ENCODE data around the gene ICAM1. TPM values are rescaled to one million over a fixed set of nuclear protein-coding genes. Genes with fewer than 3 reads are reported as not detected.

ICAM1 gene
- total and polyA plus RNA-seq, 2 of the 13 experiments (the other 11 are each of a cell fraction or from before 2014, with no cell fraction given), result 37.9 to 98.4 TPM

DNA sequence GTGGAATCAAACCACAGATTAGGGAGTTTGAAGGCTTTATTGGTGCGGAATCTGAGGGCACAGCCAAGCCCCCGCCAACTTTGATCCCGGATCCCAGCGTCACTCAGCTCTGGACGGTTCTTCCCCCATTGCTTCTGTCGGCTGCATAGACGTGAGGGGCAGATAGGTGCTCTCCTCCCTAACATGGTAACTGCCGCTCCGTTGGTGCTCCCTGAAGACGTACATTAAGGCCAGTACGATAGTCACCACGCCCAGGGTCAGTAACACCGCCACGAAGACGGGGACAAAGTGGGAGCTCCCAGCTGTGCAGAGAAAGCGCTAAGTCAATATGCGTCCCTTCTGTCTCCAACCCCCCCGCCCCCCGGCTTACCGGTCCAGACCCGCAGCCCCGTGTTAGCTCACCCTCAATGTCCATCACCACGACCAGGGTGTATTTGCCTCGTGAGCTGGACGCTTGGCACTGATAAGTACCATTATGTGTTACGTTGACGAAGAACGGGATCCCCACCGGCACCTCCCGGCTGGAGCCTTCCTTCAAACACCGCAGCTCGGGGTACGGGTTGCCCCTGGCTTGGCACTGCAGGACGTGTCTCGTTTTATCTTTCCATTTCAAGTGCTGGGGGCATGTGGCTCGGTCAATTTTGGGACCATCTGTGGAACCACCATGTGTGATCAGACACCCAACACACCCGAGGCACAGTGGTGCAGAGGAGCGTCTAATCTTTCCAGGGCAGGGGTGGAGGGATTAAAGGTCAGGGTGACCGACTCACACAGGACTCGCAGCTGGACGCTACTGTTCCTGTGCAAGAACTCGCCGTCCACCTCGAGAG lies 63.1 kb downstream of the ICAM1 start (continued):
- TF ChIP-seq, protein P1, sequence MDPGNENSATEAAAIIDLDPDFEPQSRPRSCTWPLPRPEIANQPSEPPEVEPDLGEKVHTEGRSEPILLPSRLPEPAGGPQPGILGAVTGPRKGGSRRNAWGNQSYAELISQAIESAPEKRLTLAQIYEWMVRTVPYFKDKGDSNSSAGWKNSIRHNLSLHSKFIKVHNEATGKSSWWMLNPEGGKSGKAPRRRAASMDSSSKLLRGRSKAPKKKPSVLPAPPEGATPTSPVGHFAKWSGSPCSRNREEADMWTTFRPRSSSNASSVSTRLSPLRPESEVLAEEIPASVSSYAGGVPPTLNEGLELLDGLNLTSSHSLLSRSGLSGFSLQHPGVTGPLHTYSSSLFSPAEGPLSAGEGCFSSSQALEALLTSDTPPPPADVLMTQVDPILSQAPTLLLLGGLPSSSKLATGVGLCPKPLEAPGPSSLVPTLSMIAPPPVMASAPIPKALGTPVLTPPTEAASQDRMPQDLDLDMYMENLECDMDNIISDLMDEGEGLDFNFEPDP (CRISPR knock-in tag; conservative IDR thresholded peaks at IDR 0.05), result no peak
- TF ChIP-seq ZNF577 (CRISPR knock-in tag; IDR thresholded peaks at IDR 0.05; ENCODE audit: borderline replicate concordance, low read depth), result no peak
- TF ChIP-seq SP140L (CRISPR knock-in tag; IDR thresholded peaks at IDR 0.05; ENCODE audit: borderline replicate concordance), result no peak
- TF ChIP-seq ZNF563 (CRISPR knock-in tag; IDR thresholded peaks at IDR 0.05), result peak; percentile 15; the same call in 1 of the 2 replicates
- 0 out of 2 replicates have a peak, but pooled peaks have one; percentile 33 for TF ChIP-seq RXRA (CRISPR knock-in tag; IDR thresholded peaks at IDR 0.05)
- TF ChIP-seq ZNF619 (CRISPR knock-in tag; IDR thresholded peaks at IDR 0.05), result no peak
- no peak for TF ChIP-seq ZNF430 (CRISPR knock-in tag; IDR thresholded peaks at IDR 0.05)
- TF ChIP-seq, protein P2, sequence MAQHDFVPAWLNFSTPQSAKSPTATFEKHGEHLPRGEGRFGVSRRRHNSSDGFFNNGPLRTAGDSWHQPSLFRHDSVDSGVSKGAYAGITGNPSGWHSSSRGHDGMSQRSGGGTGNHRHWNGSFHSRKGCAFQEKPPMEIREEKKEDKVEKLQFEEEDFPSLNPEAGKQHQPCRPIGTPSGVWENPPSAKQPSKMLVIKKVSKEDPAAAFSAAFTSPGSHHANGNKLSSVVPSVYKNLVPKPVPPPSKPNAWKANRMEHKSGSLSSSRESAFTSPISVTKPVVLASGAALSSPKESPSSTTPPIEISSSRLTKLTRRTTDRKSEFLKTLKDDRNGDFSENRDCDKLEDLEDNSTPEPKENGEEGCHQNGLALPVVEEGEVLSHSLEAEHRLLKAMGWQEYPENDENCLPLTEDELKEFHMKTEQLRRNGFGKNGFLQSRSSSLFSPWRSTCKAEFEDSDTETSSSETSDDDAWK (CRISPR knock-in tag; IDR thresholded peaks at IDR 0.05), result no peak
- no peak for TF ChIP-seq ZNF354B (CRISPR knock-in tag; IDR thresholded peaks at IDR 0.05)
- TF ChIP-seq NRL (CRISPR knock-in tag; IDR thresholded peaks at IDR 0.05; ENCODE audit: borderline replicate concordance), result 0 out of 2 replicates have a peak, but pooled peaks have one; percentile 4
- no peak for TF ChIP-seq ZFP41 (CRISPR knock-in tag; IDR thresholded peaks at IDR 0.05; ENCODE audit: borderline replicate concordance)
- TF ChIP-seq HNF4G (IDR thresholded peaks at IDR 0.05; ENCODE audit: borderline replicate concordance, low read depth, low read length), result peak; percentile 38; the same call in 1 of the 2 replicates
- TF ChIP-seq HNF4G (CRISPR knock-in tag; IDR thresholded peaks at IDR 0.05; ENCODE audit: borderline replicate concordance, low read depth), result no peak; the same call in 1 of the 2 replicates
- no peak for TF ChIP-seq SOX13 (IDR thresholded peaks at IDR 0.05)
- no peak for TF ChIP-seq SOX13 (CRISPR knock-in tag; conservative IDR thresholded peaks at IDR 0.05 in 1 of 2, IDR thresholded peaks at IDR 0.05 in 1 of 2)
- TF ChIP-seq KLF11 (CRISPR knock-in tag; IDR thresholded peaks at IDR 0.05), result no peak; the same call in 1 of the 2 replicates
- TF ChIP-seq ZNF329 (CRISPR knock-in tag; IDR thresholded peaks at IDR 0.05; ENCODE audit: low read depth), result no peak
- no peak for TF ChIP-seq AGO1 (IDR thresholded peaks at IDR 0.05; ENCODE audit: low read depth, low read length, poor library complexity, severe bottlenecking)
- TF ChIP-seq NKX3-1 (CRISPR knock-in tag; IDR thresholded peaks at IDR 0.05), result no peak
- TF ChIP-seq SMYD3 (CRISPR knock-in tag; IDR thresholded peaks at IDR 0.05), result no peak
- TF ChIP-seq NCOA5 (CRISPR knock-in tag; IDR thresholded peaks at IDR 0.05), result no peak
- TF ChIP-seq TCF7 (IDR thresholded peaks at IDR 0.05; ENCODE audit: low read depth), result no peak
- TF ChIP-seq, protein P3, sequence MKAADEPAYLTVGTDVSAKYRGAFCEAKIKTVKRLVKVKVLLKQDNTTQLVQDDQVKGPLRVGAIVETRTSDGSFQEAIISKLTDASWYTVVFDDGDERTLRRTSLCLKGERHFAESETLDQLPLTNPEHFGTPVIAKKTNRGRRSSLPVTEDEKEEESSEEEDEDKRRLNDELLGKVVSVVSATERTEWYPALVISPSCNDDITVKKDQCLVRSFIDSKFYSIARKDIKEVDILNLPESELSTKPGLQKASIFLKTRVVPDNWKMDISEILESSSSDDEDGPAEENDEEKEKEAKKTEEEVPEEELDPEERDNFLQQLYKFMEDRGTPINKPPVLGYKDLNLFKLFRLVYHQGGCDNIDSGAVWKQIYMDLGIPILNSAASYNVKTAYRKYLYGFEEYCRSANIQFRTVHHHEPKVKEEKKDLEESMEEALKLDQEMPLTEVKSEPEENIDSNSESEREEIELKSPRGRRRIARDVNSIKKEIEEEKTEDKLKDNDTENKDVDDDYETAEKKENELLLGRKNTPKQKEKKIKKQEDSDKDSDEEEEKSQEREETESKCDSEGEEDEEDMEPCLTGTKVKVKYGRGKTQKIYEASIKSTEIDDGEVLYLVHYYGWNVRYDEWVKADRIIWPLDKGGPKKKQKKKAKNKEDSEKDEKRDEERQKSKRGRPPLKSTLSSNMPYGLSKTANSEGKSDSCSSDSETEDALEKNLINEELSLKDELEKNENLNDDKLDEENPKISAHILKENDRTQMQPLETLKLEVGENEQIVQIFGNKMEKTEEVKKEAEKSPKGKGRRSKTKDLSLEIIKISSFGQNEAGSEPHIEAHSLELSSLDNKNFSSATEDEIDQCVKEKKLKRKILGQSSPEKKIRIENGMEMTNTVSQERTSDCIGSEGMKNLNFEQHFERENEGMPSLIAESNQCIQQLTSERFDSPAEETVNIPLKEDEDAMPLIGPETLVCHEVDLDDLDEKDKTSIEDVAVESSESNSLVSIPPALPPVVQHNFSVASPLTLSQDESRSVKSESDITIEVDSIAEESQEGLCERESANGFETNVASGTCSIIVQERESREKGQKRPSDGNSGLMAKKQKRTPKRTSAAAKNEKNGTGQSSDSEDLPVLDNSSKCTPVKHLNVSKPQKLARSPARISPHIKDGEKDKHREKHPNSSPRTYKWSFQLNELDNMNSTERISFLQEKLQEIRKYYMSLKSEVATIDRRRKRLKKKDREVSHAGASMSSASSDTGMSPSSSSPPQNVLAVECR (CRISPR knock-in tag; IDR thresholded peaks at IDR 0.05; ENCODE audit: borderline replicate concordance), result no peak
- TF ChIP-seq NFKB2 (CRISPR knock-in tag; IDR thresholded peaks at IDR 0.05; ENCODE audit: borderline replicate concordance), result no peak

All from HepG2 (cell line).